ENCODE data around the gene SCARF2.

SCARF2 gene

GRCh38 chr22:20465759-20466077 lies 28.1 kb upstream of the SCARF2 start:
- no peaks in the 10 kb centered on the region for H3K27me3 ChIP-seq (ENCODE audit: insufficient read depth, poor library complexity, severe bottlenecking)
- H3K27ac ChIP-seq (replicated peaks): no peak overlapping the region
- TF ChIP-seq REST (IDR thresholded peaks at IDR 0.05; ENCODE audit: insufficient replicate concordance, low read depth) (no peak), GABPA (IDR thresholded peaks at IDR 0.05; ENCODE audit: low read depth) (no peak), POLR2AphosphoS5 (IDR thresholded peaks at IDR 0.05; ENCODE audit: low read depth) (no peak), SPI1 (IDR thresholded peaks at IDR 0.05; ENCODE audit: borderline replicate concordance, low read depth) (no peak)
- TF ChIP-seq, protein P1, sequence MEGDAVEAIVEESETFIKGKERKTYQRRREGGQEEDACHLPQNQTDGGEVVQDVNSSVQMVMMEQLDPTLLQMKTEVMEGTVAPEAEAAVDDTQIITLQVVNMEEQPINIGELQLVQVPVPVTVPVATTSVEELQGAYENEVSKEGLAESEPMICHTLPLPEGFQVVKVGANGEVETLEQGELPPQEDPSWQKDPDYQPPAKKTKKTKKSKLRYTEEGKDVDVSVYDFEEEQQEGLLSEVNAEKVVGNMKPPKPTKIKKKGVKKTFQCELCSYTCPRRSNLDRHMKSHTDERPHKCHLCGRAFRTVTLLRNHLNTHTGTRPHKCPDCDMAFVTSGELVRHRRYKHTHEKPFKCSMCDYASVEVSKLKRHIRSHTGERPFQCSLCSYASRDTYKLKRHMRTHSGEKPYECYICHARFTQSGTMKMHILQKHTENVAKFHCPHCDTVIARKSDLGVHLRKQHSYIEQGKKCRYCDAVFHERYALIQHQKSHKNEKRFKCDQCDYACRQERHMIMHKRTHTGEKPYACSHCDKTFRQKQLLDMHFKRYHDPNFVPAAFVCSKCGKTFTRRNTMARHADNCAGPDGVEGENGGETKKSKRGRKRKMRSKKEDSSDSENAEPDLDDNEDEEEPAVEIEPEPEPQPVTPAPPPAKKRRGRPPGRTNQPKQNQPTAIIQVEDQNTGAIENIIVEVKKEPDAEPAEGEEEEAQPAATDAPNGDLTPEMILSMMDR (IDR thresholded peaks at IDR 0.05; ENCODE audit: insufficient read depth, low read length): no peak
- no peak overlapping the region for H3K4me3 ChIP-seq (replicated peaks; ENCODE audit: insufficient read depth, low read length)
- no peak for DNase-seq (ENCODE audit: low read depth in 1 of 2, low spot score in 1 of 2)

DNA sequence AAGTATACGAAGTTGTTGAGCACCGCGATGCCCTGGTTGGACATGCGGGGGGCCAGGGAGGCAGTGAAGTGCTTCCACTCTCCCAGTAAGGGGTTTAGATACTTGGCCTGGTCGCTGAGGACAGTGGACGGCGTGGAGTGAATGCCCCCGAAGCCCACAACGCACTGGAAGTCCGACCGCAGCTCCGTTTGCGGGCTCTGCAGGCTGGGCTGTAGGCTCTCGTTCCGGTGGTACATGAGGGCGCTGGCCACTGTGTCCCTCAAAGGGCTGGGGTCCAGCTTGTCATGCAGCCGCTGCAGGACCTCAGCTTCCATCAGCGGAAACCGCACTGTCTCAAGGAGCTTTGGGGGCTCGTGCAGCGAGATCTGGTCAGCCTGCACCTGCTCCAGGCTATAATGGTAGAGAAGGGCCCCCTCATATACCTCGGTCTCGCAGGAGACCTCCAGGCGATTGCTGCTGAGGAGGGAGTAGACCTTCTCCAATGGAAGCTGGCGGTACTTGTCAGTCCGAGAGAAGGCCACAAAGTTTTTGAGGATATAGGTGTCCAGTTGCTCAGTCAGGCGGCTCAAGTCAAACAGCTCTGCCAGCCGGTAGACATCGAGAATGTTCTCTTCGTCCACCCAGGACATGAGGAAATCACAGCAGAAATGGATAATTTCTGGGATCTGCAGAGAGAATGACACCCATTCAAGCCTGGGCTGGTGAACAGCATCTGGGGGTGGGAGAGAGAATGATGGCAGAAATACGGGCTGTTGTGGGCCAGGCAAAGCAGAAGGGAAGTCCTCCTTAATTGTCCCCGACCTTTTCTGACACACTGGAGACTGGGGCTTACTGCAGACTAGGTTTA lies 27.5 kb upstream of the SCARF2 start:
- TF ChIP-seq REST (IDR thresholded peaks at IDR 0.05; ENCODE audit: insufficient replicate concordance, low read depth): no peak
- no peak for TF ChIP-seq GABPA (IDR thresholded peaks at IDR 0.05; ENCODE audit: low read depth)
- no peak for TF ChIP-seq POLR2AphosphoS5 (IDR thresholded peaks at IDR 0.05; ENCODE audit: low read depth)
- TF ChIP-seq, protein P1 (IDR thresholded peaks at IDR 0.05; ENCODE audit: insufficient read depth, low read length): no peak
- no peak for TF ChIP-seq SPI1 (IDR thresholded peaks at IDR 0.05; ENCODE audit: borderline replicate concordance, low read depth)
- H3K27ac ChIP-seq (replicated peaks): no peak overlapping the region
- no peak for DNase-seq (ENCODE audit: low read depth in 1 of 2, low spot score in 1 of 2)

DNA sequence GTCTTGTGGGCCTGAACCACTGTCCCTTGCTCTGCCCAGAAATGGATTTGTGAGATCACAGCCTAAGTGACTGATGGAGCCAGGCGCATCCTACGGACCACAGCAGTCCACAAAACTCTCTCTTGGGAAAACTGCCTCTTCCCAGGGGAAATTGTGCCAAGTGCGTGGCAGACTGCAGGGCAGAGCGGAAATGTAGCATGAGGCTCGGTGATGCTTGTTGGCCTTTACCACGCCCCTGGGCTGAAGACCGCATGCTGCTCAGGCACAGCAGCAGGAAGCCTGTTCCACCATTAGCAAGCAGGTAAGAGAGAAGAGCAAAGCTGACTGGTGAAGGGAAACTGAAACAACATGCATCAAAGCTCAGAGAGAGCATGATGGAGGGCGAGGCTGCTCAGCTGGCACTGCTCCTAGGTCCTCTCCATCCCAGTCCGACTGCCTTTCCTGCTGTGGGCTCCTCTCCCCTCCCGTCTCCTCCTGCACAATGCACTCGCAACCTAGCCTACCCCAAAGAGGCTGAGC lies 26.5 kb upstream of the SCARF2 start:
- Histone ChIP-seq H3K4me3 (replicated peaks; ENCODE audit: insufficient read depth, low read length) (no peak overlapping the region), H3K27me3 (ENCODE audit: insufficient read depth, poor library complexity, severe bottlenecking) (no peaks in the 10 kb centered on the region), H3K27ac (replicated peaks) (peak overlapping the region; percentile 67)
- no peak for DNase-seq (ENCODE audit: low read depth in 1 of 2, low spot score in 1 of 2)
- TF ChIP-seq GABPA (IDR thresholded peaks at IDR 0.05; ENCODE audit: low read depth) (no peak), POLR2AphosphoS5 (IDR thresholded peaks at IDR 0.05; ENCODE audit: low read depth) (no peak)
- TF ChIP-seq, protein P1 (IDR thresholded peaks at IDR 0.05; ENCODE audit: insufficient read depth, low read length): no peak

More for the DNA sequence above, 27.5 kb upstream of the SCARF2 start:
- Histone ChIP-seq H3K4me3 (replicated peaks; ENCODE audit: insufficient read depth, low read length) (no peak overlapping the region), H3K27me3 (ENCODE audit: insufficient read depth, poor library complexity, severe bottlenecking) (no peaks in the 10 kb centered on the region)
